ENCODE results near the gene ENTHD1.

Gene ENTHD1

DNA sequence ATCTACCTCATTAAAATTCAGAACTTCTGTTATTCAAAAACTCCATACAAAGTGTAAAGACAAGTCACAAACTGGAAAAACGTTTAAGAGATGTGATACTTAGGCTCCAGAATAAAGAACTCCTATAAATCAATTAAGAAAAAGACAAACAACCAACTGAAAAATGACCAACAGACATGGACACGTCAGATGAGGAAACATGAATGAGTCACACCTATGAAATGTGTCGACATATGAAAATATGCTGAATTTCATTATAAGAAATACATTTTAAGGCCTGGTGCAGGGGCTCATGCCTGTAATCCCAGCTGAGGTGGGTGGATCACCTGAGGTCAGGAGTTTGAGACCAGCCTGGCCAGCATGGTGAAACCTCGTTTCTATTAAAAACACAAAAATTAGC lies 78.7 kb downstream of the ENTHD1 start:
- H3K27ac ChIP-seq (ENCODE audit: extremely low read depth, low read depth, low read length) = no peak overlapping the region
- ChIA-PET POLR2A (no interaction called here), CTCF (no interaction called here)
- H3K36me3 ChIP-seq (ENCODE audit: control insufficient read depth in 2 of 2, insufficient read depth in 1 of 2, low read length in 2 of 2) = no peaks in the 10 kb centered on the region
- no peak overlapping the region for H3K4me3 ChIP-seq (ENCODE audit: low read depth, low read length)
- no peaks in the 10 kb centered on the region for H3K4me1 ChIP-seq (ENCODE audit: control insufficient read depth, insufficient read depth, low read length)
- H3K9me3 ChIP-seq (ENCODE audit: control insufficient read depth, insufficient read depth, low read depth, low read length) = no peaks in the 10 kb centered on the region
- TF ChIP-seq, protein P1, sequence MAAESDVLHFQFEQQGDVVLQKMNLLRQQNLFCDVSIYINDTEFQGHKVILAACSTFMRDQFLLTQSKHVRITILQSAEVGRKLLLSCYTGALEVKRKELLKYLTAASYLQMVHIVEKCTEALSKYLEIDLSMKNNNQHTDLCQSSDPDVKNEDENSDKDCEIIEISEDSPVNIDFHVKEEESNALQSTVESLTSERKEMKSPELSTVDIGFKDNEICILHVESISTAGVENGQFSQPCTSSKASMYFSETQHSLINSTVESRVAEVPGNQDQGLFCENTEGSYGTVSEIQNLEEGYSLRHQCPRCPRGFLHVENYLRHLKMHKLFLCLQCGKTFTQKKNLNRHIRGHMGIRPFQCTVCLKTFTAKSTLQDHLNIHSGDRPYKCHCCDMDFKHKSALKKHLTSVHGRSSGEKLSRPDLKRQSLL (tag by site-specific recombination; IDR thresholded peaks at IDR 0.05) = no peak
- TF ChIP-seq, protein P2, sequence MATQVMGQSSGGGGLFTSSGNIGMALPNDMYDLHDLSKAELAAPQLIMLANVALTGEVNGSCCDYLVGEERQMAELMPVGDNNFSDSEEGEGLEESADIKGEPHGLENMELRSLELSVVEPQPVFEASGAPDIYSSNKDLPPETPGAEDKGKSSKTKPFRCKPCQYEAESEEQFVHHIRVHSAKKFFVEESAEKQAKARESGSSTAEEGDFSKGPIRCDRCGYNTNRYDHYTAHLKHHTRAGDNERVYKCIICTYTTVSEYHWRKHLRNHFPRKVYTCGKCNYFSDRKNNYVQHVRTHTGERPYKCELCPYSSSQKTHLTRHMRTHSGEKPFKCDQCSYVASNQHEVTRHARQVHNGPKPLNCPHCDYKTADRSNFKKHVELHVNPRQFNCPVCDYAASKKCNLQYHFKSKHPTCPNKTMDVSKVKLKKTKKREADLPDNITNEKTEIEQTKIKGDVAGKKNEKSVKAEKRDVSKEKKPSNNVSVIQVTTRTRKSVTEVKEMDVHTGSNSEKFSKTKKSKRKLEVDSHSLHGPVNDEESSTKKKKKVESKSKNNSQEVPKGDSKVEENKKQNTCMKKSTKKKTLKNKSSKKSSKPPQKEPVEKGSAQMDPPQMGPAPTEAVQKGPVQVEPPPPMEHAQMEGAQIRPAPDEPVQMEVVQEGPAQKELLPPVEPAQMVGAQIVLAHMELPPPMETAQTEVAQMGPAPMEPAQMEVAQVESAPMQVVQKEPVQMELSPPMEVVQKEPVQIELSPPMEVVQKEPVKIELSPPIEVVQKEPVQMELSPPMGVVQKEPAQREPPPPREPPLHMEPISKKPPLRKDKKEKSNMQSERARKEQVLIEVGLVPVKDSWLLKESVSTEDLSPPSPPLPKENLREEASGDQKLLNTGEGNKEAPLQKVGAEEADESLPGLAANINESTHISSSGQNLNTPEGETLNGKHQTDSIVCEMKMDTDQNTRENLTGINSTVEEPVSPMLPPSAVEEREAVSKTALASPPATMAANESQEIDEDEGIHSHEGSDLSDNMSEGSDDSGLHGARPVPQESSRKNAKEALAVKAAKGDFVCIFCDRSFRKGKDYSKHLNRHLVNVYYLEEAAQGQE (tag by site-specific recombination; IDR thresholded peaks at IDR 0.05) = no peak
- TF ChIP-seq INSM2 (tag by site-specific recombination; IDR thresholded peaks at IDR 0.05) (no peak), PRDM4 (tag by site-specific recombination; IDR thresholded peaks at IDR 0.05) (no peak), ZNF114 (tag by site-specific recombination; IDR thresholded peaks at IDR 0.05) (no peak), TRIM28 (IDR thresholded peaks at IDR 0.05; ENCODE audit: borderline replicate concordance, low read length) (no peak), ZNF132 (tag by site-specific recombination; IDR thresholded peaks at IDR 0.05; ENCODE audit: borderline replicate concordance) (no peak), ZNF792 (tag by site-specific recombination; IDR thresholded peaks at IDR 0.05) (no peak), YY2 (tag by site-specific recombination; IDR thresholded peaks at IDR 0.05) (no peak), GLI2 (tag by site-specific recombination; IDR thresholded peaks at IDR 0.05; ENCODE audit: borderline replicate concordance, low read depth) (no peak), SALL2 (tag by site-specific recombination; IDR thresholded peaks at IDR 0.05; ENCODE audit: borderline replicate concordance) (no peak), ZNF639 (tag by site-specific recombination; IDR thresholded peaks at IDR 0.05) (no peak)
- TF ChIP-seq, protein P3, sequence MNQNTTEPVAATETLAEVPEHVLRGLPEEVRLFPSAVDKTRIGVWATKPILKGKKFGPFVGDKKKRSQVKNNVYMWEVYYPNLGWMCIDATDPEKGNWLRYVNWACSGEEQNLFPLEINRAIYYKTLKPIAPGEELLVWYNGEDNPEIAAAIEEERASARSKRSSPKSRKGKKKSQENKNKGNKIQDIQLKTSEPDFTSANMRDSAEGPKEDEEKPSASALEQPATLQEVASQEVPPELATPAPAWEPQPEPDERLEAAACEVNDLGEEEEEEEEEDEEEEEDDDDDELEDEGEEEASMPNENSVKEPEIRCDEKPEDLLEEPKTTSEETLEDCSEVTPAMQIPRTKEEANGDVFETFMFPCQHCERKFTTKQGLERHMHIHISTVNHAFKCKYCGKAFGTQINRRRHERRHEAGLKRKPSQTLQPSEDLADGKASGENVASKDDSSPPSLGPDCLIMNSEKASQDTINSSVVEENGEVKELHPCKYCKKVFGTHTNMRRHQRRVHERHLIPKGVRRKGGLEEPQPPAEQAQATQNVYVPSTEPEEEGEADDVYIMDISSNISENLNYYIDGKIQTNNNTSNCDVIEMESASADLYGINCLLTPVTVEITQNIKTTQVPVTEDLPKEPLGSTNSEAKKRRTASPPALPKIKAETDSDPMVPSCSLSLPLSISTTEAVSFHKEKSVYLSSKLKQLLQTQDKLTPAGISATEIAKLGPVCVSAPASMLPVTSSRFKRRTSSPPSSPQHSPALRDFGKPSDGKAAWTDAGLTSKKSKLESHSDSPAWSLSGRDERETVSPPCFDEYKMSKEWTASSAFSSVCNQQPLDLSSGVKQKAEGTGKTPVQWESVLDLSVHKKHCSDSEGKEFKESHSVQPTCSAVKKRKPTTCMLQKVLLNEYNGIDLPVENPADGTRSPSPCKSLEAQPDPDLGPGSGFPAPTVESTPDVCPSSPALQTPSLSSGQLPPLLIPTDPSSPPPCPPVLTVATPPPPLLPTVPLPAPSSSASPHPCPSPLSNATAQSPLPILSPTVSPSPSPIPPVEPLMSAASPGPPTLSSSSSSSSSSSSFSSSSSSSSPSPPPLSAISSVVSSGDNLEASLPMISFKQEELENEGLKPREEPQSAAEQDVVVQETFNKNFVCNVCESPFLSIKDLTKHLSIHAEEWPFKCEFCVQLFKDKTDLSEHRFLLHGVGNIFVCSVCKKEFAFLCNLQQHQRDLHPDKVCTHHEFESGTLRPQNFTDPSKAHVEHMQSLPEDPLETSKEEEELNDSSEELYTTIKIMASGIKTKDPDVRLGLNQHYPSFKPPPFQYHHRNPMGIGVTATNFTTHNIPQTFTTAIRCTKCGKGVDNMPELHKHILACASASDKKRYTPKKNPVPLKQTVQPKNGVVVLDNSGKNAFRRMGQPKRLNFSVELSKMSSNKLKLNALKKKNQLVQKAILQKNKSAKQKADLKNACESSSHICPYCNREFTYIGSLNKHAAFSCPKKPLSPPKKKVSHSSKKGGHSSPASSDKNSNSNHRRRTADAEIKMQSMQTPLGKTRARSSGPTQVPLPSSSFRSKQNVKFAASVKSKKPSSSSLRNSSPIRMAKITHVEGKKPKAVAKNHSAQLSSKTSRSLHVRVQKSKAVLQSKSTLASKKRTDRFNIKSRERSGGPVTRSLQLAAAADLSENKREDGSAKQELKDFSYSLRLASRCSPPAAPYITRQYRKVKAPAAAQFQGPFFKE (tag by site-specific recombination; IDR thresholded peaks at IDR 0.05; ENCODE audit: borderline replicate concordance) = no peak
